Astrocyte of the cerebellum (primary cell): ENCODE measurements around the gene SPRYD3.

ENCODE experiments used
- DNase-seq: peaks from one replicate; pipeline ENCODE4 v3.0.0-alpha.2; 2011; ENCODE audit warnings: low read depth
- H3K4me3 ChIP-seq: 2 replicates; pipeline ENCODE4 v1.5.1; 2011; ENCODE audit warnings: mild to moderate bottlenecking, low read depth, low read length, moderate library complexity
- in situ Hi-C: cut with HindIII; loops from 2 replicates; pipeline ENCODE4 v1.10.0; 2017; ENCODE audit warnings: low sequenced_read_pairs
- TF ChIP-seq, protein P1 (sequence below): IDR thresholded peaks from 2 replicates; pipeline ENCODE4 v1.5.1; 2012; ENCODE audit warnings: low read length, low read depth, moderate library complexity, mild to moderate bottlenecking; ENCODE audit errors: missing control alignments

SPRYD3 gene

DNA sequence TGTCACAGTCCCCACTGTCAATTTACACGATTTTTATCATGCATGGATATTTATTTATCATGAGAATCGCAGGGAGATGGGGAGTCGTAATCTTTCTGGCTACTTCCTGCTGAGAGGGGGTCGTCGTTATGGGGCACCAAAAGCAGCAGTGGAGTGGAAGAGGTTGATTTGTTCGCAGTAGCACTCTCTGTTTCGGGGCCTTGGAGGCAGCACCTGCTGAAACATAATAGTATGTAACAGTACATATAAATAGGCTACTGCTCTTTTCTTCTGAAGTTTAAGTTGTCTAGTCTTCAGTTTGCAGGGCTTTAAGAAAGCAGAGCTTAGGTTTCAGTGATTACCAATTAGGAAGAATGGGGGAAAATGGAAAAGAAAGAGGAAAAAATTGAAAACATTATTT is 27.9 kb upstream of the SPRYD3 start:
- in situ Hi-C loops = no loop called here
- DNase-seq = no peak

GRCh38 chr12:53105712-53106439 is 26.7 kb upstream of the SPRYD3 start:
- in situ Hi-C loops = no loop called here
- DNase-seq = no peak
- H3K4me3 ChIP-seq = no peak overlapping the region
- TF ChIP-seq, protein P1, sequence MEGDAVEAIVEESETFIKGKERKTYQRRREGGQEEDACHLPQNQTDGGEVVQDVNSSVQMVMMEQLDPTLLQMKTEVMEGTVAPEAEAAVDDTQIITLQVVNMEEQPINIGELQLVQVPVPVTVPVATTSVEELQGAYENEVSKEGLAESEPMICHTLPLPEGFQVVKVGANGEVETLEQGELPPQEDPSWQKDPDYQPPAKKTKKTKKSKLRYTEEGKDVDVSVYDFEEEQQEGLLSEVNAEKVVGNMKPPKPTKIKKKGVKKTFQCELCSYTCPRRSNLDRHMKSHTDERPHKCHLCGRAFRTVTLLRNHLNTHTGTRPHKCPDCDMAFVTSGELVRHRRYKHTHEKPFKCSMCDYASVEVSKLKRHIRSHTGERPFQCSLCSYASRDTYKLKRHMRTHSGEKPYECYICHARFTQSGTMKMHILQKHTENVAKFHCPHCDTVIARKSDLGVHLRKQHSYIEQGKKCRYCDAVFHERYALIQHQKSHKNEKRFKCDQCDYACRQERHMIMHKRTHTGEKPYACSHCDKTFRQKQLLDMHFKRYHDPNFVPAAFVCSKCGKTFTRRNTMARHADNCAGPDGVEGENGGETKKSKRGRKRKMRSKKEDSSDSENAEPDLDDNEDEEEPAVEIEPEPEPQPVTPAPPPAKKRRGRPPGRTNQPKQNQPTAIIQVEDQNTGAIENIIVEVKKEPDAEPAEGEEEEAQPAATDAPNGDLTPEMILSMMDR = no peak

More for the DNA sequence above, 27.9 kb upstream of the SPRYD3 start:
- TF ChIP-seq, protein P1 = no peak
- no peak overlapping the region for H3K4me3 ChIP-seq

DNA sequence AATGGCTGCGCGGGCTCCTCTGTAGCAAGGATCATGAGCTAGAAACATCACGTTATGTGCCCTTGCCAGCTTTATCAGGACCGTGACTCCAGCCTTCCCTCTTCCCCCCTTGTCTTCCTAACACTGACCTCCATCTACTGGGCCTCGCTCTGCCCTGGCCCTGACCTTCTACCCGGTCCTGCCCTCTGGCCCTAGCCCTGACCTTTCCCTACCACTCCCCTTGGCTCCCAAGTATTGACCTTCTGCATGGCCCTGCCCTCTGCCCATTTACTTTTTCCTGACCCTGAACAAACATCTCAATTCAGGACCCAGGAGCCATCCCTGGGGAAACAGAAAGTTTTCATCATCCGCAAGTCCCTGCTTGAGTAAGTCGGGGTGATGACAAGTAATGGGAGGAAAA is 26.1 kb upstream of the SPRYD3 start:
- TF ChIP-seq, protein P1 = no peak
- in situ Hi-C loops = no loop called here
- no peak for DNase-seq
- H3K4me3 ChIP-seq = no peak overlapping the region

- no peak for DNase-seq
- in situ Hi-C loops = loop anchor here (5.0 kb wide), 1 partner anchor 37 kb away; no protein-coding TSS in a partner anchor
- TF ChIP-seq, protein P1 = no peak
- no peak overlapping the region for H3K4me3 ChIP-seq
Measured at GRCh38 chr12:53103860-53104305, 24.7 kb upstream of the SPRYD3 start.

DNA sequence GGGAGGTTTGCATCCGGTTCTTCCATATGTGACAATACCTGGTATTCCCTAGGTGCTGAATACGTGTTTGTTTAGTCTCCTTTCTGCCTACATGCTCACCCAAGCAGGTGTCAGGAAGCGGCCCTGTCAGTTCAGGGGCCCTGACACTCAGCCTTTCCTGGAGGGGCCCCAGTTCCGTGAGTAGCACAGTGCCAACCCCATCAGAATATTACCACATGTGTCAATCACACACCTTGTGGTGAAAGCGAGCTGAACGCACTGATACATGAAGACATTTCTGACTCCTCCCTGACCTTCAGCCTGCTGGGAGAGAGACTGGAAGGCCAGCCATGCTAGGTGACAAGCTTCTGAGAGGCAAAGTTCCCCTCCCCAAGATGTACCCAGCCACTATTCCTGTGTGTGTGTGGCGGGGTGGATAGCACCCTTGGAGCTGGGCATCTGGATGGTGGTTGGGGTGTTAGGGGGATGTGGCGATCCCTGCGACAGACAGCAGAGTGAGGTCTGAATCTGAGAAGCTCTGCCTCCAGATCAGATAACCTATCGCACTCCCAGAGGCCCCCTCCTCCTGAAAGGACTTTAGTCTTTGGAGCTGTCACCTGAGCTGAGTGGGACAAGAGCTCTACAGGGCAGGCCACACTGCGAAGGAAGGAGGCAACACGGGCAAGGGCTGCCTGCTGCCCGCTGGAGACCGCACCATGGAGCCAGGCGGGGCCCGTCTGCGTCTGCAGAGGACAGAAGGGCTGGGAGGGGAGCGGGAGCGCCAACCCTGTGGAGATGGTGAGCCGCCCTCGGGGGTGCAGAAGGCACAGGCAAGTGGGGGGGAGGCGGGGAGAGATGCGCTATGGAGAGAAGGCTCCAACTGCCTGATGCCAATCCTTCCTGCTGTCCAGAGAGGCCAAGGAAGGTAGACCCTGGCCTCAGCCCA is 24.0 kb upstream of the SPRYD3 start, which contains the start of gene SOAT2:
TSS of gene SOAT2 (plus strand) at position 604 of the 925 bp plus-strand sequence. CDS start at position 696, 92 bp downstream.
- TF ChIP-seq, protein P1 = no peak
- in situ Hi-C loops = loop anchor here (5.0 kb wide), 1 partner anchor 36 kb away; no protein-coding TSS in a partner anchor
- no peak for DNase-seq
- no peak within 1 kb of the TSS for H3K4me3 ChIP-seq
